ENCODE data around the gene LAMTOR4. TPM values are rescaled to one million over a fixed set of nuclear protein-coding genes. Genes with fewer than 3 reads are reported as not detected.
A peak's percentile ranks its signal among the peaks of the same experiment; 100 is the strongest.
"Not testable (repeated sequence)": the region's sequence is repeated elsewhere in the genome, so short reads cannot be mapped to it uniquely, and the experiment has no call there.

Gene LAMTOR4
- total RNA-seq, 1 experiment from 2014 or later, result 107 TPM

DNA sequence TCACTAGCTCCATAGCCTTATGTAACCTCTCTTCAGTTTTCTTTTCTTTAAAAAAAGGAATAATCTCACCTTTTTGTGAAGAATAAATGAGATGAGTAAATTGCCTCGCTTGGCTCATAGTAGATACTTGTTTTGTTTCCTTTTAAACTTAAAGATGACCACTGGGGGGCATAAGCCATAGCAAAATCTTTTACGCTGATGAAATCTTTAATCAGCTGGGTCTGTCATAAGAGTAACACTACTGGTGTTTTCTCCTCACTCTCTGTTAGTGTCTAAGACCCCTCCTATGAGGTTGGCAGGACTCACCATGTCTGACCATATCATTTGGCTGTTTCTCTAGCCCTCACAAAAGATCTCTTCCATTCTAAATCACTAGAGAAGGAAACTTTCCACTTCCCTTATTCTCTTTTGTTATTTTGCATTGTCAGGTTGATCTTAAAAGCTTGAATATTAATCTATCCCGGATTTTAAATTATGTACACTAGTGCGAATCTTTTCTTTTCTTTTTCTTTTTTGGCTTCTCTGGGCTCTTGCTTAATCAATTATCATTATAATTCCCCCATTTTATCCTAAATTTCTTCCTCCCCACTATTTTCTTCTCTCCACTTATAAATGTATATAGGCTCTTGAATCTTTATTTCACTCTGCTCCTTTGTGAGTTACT is 41.5 kb downstream of the LAMTOR4 start:
- Histone ChIP-seq H3K9me3 (ENCODE audit: low read length) (no peaks in the 10 kb centered on the region), H3K27ac (ENCODE audit: low read length) (no peak overlapping the region), H3K4me3 (ENCODE audit: low read length) (no peak overlapping the region), H3K4me1 (ENCODE audit: insufficient read depth, low read length) (no peaks in the 10 kb centered on the region; the same call in 1 of the 2 replicates), H3K9ac (ENCODE audit: low read length) (no peak overlapping the region), H3K9me2 (replicated peaks; ENCODE audit: low read length) (no peaks in the 10 kb centered on the region), H3K79me2 (ENCODE audit: low read length) (no peaks in the 10 kb centered on the region), H3K4me2 (ENCODE audit: low read length) (no peak overlapping the region), H4K20me1 (ENCODE audit: low read length) (no peaks in the 10 kb centered on the region), H3K27me3 (ENCODE audit: low read length) (no peaks in the 10 kb centered on the region), H3K36me3 (ENCODE audit: low read depth, low read length) (no peaks in the 10 kb centered on the region), H3F3A (ENCODE audit: low read length, unreplicated experiment) (no peaks in the 10 kb centered on the region), H2AFZ (ENCODE audit: low read length) (no peak overlapping the region)
- DNase-seq (peak; percentile 55), ATAC-seq (peak; percentile 81)
- BruUV-seq (replicated peaks), result no TSS peak
- POLR2A ChIA-PET (ENCODE audit: unreplicated experiment), result interaction anchor here (0.7 kb wide), 1 partner anchor 55 kb away, joined by 3 read pairs; no protein-coding TSS in a partner anchor
- intact Hi-C loops (cut with micrococcal nuclease), result no loop called here
- TF ChIP-seq, protein P1, sequence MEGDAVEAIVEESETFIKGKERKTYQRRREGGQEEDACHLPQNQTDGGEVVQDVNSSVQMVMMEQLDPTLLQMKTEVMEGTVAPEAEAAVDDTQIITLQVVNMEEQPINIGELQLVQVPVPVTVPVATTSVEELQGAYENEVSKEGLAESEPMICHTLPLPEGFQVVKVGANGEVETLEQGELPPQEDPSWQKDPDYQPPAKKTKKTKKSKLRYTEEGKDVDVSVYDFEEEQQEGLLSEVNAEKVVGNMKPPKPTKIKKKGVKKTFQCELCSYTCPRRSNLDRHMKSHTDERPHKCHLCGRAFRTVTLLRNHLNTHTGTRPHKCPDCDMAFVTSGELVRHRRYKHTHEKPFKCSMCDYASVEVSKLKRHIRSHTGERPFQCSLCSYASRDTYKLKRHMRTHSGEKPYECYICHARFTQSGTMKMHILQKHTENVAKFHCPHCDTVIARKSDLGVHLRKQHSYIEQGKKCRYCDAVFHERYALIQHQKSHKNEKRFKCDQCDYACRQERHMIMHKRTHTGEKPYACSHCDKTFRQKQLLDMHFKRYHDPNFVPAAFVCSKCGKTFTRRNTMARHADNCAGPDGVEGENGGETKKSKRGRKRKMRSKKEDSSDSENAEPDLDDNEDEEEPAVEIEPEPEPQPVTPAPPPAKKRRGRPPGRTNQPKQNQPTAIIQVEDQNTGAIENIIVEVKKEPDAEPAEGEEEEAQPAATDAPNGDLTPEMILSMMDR (conservative IDR thresholded peaks at IDR 0.05; ENCODE audit: low read depth, low read length), result peak; percentile 66
- TF ChIP-seq EZH2 (IDR thresholded peaks at IDR 0.05; ENCODE audit: low read length, unreplicated experiment), result no peak
- CTCF ChIA-PET, result interaction anchor here (0.8 kb wide), 1 partner anchor 22 kb away, joined by 4 read pairs; the partner anchor contains the start of gene GAL3ST4

DNA sequence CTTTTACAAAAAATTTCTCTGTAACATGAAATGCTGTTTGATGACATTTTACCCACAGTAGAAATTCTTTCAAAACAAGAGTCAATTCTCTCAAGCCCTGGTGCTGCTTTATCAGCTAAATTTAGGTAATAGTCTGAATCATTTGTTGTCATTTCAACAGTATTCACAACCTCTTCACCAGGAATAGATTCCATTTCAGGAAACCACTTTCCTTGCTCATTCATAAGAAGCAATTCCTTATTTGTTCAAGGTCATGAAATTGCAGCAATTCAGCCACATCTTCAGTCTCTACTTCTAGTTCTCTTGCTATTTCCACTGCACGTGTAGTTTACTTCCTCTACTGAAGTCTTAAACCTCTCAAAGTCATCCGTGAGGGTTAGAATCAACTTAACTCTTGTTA is 43.1 kb downstream of the LAMTOR4 start:
- Histone ChIP-seq H3K79me2 (ENCODE audit: low read length) (no peaks in the 10 kb centered on the region), H3K4me1 (ENCODE audit: insufficient read depth, low read length) (no peaks in the 10 kb centered on the region; the same call in 1 of the 2 replicates), H3K27me3 (ENCODE audit: low read length) (no peaks in the 10 kb centered on the region), H3K9me2 (replicated peaks; ENCODE audit: low read length) (no peaks in the 10 kb centered on the region), H4K20me1 (ENCODE audit: low read length) (no peaks in the 10 kb centered on the region), H3F3A (ENCODE audit: low read length, unreplicated experiment) (no peaks in the 10 kb centered on the region), H3K9ac (ENCODE audit: low read length) (no peak overlapping the region), H3K4me3 (ENCODE audit: low read length) (no peak overlapping the region), H3K9me3 (ENCODE audit: low read length) (no peaks in the 10 kb centered on the region), H2AFZ (ENCODE audit: low read length) (no peak overlapping the region), H3K36me3 (ENCODE audit: low read depth, low read length) (no peaks in the 10 kb centered on the region), H3K27ac (ENCODE audit: low read length) (no peak overlapping the region), H3K4me2 (ENCODE audit: low read length) (no peak overlapping the region)
- peak; percentile 29; the same call in 1 of the 2 replicates for ATAC-seq
- intact Hi-C loops (cut with micrococcal nuclease), result no loop called here
- DNase-seq, result peak; percentile 13
- ChIA-PET CTCF (no interaction called here), POLR2A (ENCODE audit: unreplicated experiment) (no interaction called here)
- BruUV-seq (replicated peaks), result no TSS peak
- TF ChIP-seq EZH2phosphoT487 (IDR thresholded peaks at IDR 0.05; ENCODE audit: borderline replicate concordance, low read length) (no peak), EZH2 (IDR thresholded peaks at IDR 0.05; ENCODE audit: low read length, unreplicated experiment) (no peak)
- TF ChIP-seq, protein P1 (conservative IDR thresholded peaks at IDR 0.05; ENCODE audit: low read depth, low read length), result no peak

DNA sequence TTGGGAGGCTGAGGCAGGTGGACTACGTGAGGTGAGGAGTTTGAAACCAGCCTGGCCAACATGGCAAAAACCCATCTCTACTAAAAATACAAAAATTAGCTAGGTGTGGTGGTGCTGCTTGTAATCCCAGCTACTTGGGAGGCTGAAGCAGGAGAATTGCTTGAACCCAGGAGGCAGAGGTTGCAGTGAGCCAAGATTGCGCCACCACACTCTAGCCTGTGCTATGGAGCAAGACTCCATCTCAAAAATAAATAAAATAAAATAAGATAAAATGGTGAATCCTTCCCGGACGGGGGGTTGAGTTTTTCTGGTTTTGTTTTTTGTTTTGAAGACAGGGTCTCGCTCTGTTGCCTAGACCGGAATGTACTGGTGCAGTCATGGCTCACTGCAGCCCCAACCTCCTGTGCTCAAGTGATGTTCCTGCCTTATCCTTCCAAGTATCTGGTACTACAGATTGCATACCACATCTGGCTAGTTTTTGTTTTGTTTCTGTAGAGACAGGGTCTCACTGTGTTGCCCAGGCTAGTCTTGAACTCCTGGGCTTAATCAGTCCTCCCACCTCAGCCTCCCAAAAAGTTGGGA is 43.7 kb downstream of the LAMTOR4 start:
- H3K4me2 ChIP-seq (ENCODE audit: low read length); H3F3A ChIP-seq (ENCODE audit: low read length, unreplicated experiment); CTCF ChIA-PET; H4K20me1 ChIP-seq (ENCODE audit: low read length); H3K79me2 ChIP-seq (ENCODE audit: low read length); DNase-seq; H3K9me3 ChIP-seq (ENCODE audit: low read length); ATAC-seq; H3K9me2 ChIP-seq (replicated peaks; ENCODE audit: low read length); H3K4me3 ChIP-seq (ENCODE audit: low read length); BruUV-seq (replicated peaks); POLR2A ChIA-PET (ENCODE audit: unreplicated experiment); H2AFZ ChIP-seq (ENCODE audit: low read length); H3K36me3 ChIP-seq (ENCODE audit: low read depth, low read length); intact Hi-C loops (cut with micrococcal nuclease); H3K27ac ChIP-seq (ENCODE audit: low read length); H3K27me3 ChIP-seq (ENCODE audit: low read length); H3K9ac ChIP-seq (ENCODE audit: low read length); H3K4me1 ChIP-seq (ENCODE audit: insufficient read depth, low read length): not testable (repeated sequence)
